CD8-positive, alpha-beta memory T cell (primary cell): ENCODE measurements around the gene C11orf52. TPM values are rescaled to one million over a fixed set of nuclear protein-coding genes. Genes with fewer than 3 reads are reported as not detected.
A peak's percentile ranks its signal among the peaks of the same experiment; 100 is the strongest.
"Not testable (repeated sequence)": the region's sequence is repeated elsewhere in the genome, so short reads cannot be mapped to it uniquely, and the experiment has no call there.

Experiments
- CTCF ChIA-PET: fragments of 350-600 bp; sonication (Branson Sonifier 250); formaldehyde crosslinking; loops from one replicate; lab custom pipeline; 2021; ENCODE audit warnings: antibody characterized with exemption; lab: Charles Lee
- POLR2A ChIA-PET: fragments of 350-600 bp; sonication (Branson Sonifier 250); formaldehyde crosslinking; loops from one replicate; lab custom pipeline; 2021; ENCODE audit warnings: antibody characterized with exemption; lab: Charles Lee
- DNase-seq, 5 donors: peaks; one replicate each; pipeline versions ENCODE4 v3.0.0 to v3.0.0-alpha.2; 2020 to 2022; ENCODE audit warnings: mixed read lengths in 1 of 5
- H3K27ac ChIP-seq: one replicate; pipeline ENCODE4 v1.7.0; 2013; ENCODE audit warnings: low read depth, mild to moderate bottlenecking, low read length, moderate library complexity
- H3K27me3 ChIP-seq: 2 replicates; pipeline ENCODE4 v1.7.0; 2013; ENCODE audit warnings: low read length, mild to moderate bottlenecking; ENCODE audit not compliant: insufficient read depth, poor library complexity, severe bottlenecking
- H3K36me3 ChIP-seq: 2 replicates; pipeline ENCODE4 v1.7.0; 2013; ENCODE audit warnings: mild to moderate bottlenecking, low read length, moderate library complexity; ENCODE audit not compliant: insufficient read depth
- H3K4me1 ChIP-seq: 2 replicates; pipeline ENCODE4 v1.7.0; 2013; ENCODE audit warnings: mild to moderate bottlenecking, low read length, moderate library complexity; ENCODE audit not compliant: insufficient read depth
- H3K4me3 ChIP-seq: 2 replicates; pipeline ENCODE4 v1.7.0; 2013; ENCODE audit warnings: mild to moderate bottlenecking, low read length
- H3K9me3 ChIP-seq: 2 replicates; pipeline ENCODE4 v1.7.0; 2013; ENCODE audit warnings: mild to moderate bottlenecking, low read length
- H3K27ac Mint-ChIP-seq, 8 donors: one replicate each; pipeline ENCODE4 v1.8.0; 2020 to 2021; ENCODE audit warnings: mixed read lengths in 8 of 8, mild to moderate bottlenecking in 6 of 8, inconsistent platforms in 3 of 8, moderate library complexity in 3 of 8
- H3K27me3 Mint-ChIP-seq, 2 donors: one replicate each; pipeline ENCODE4 v1.8.0; 2020 to 2021; ENCODE audit warnings: mixed read lengths in 2 of 2, mild to moderate bottlenecking in 1 of 2, moderate library complexity in 1 of 2
- H3K36me3 Mint-ChIP-seq, 3 donors: one replicate each; pipeline ENCODE4 v1.8.0; 2020 to 2021; ENCODE audit warnings: mixed read lengths in 3 of 3, inconsistent platforms in 1 of 3, mild to moderate bottlenecking in 1 of 3
- H3K4me1 Mint-ChIP-seq, 3 donors: one replicate each; pipeline ENCODE4 v1.8.0; 2020 to 2021; ENCODE audit warnings: mixed read lengths in 3 of 3, inconsistent platforms in 1 of 3, mild to moderate bottlenecking in 1 of 3
- H3K4me3 Mint-ChIP-seq, 7 donors: one replicate each; pipeline ENCODE4 v1.8.0; 2020 to 2021; ENCODE audit warnings: mixed read lengths in 7 of 7, mild to moderate bottlenecking in 6 of 7, moderate library complexity in 4 of 7, inconsistent platforms in 2 of 7
- H3K9me3 Mint-ChIP-seq, 5 donors: one replicate each; pipeline ENCODE4 v1.8.0; 2020 to 2022; ENCODE audit warnings: mixed read lengths in 5 of 5, mild to moderate bottlenecking in 3 of 5, moderate library complexity in 2 of 5, inconsistent platforms in 1 of 5
- polyA plus RNA-seq: library from polyadenylated mRNA; unstranded; fragments of 300-500 nt; fragmentation: Illumina TruSeq; gene quantifications from one replicate; pipeline ENCODE4 v1.2.3, GENCODE V29; 2021
- total RNA-seq, 2 experiments: library from RNA; stranded (reverse); gene quantifications; one replicate each; pipeline ENCODE4 v1.2.3, GENCODE V29; 2021

The C11orf52 gene
- total and polyA plus RNA-seq, 3 experiments from 2014 or later: not detected

DNA sequence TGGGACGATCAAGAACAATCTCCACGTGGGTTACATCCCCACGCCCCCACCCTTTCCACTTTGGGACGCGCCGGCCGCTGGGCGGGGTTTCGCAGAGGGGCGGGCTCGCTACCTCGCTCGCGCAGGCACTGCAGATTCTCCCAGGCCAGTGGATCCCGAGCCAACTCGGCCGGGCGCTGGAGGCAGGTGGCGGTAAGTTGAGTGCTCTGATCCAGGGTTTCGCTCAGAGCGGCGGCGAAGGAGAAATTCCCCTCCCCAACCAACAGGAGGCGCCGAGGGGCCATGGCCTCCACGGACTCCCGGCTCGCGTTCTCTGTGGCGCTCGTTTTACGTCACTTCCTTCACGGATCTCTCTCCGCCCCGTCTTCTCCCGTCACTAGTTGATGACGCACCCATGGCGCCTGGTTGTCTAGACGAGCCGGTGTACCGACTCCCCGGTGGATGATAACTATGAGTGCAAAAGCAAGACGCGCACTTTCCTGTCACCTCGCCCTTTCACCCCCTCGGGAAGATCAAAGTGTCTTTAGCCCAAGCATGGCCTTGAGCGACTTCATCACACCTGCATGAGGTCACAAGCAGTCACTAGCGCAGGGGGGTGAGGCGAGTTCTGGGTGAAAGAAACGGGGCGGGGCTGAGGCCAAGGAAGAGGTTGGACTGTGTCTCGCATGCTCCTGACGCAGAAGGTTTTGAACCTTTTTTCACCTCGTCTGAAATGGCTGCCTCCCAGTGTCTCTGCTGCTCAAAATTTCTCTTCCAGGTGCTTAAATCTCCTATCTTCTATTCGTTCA is 39.7 kb upstream of the C11orf52 start, which contains the start of the genes CFAP68 and FDXACB1:
TSS of gene CFAP68 (plus strand) at position 693 of the 788 bp plus-strand sequence. CDS start at position 713, 20 bp downstream.
TSS of gene FDXACB1 (minus strand) at position 317 of the 788 bp plus-strand sequence. CDS start at position 284, 33 bp downstream.
- Histone ChIP-seq H3K27ac (peak within 1 kb of the TSS; percentile 100), H3K9me3 (no peaks in the 10 kb centered on the region), H3K36me3 (no peaks in the 10 kb centered on the region), H3K27me3 (no peaks in the 10 kb centered on the region), H3K4me3 (peak within 1 kb of the TSS; percentile 84), H3K4me1 (peaks cover 18% of the 10 kb centered on the region)
- peaks cover 15 to 34% (median 17%) of the 10 kb centered on the region in 3 donors for H3K4me1 Mint-ChIP-seq
- peak within 1 kb of the TSS; percentile 88 to 98 (median 94) for H3K4me3 Mint-ChIP-seq
- no peaks in the 10 kb centered on the region for H3K27me3 Mint-ChIP-seq
- peaks cover 7 to 49% (median 11%) of the 10 kb centered on the region in 3 donors for H3K36me3 Mint-ChIP-seq
- DNase-seq: peak; percentile 90 to 99 (median 97)
- CTCF ChIA-PET: interaction anchor here (0.9 to 1.9 kb wide), 6 partner anchors 8 to 208 kb away, joined by 3 to 8 read pairs (median 4); partner anchors contain the start of genes ALG9, SDHD and TIMM8B
- peak within 1 kb of the TSS; percentile 95 to 100 (median 100) for H3K27ac Mint-ChIP-seq
- no peaks in the 10 kb centered on the region for H3K9me3 Mint-ChIP-seq
- POLR2A ChIA-PET: interaction anchor here (1.1 to 1.5 kb wide), 3 partner anchors 8 to 48 kb away, joined by 7 to 11 read pairs (median 8); partner anchors contain the start of gene ALG9

DNA sequence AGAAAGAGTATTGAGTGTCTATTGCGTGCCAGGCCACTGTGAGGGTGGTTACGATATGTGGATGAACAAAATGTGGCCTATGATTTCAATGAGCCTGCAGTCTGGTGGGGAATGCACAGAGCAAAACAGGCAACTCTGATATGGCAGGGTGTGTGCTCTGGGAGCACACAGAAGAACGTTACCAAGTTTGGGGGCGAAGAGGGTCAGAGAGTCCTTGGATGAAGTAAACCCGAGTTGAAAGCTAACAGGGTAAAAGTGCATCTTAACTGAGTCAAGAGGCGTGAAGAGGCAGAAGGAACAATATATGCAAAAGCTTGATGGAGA is 39.1 kb upstream of the C11orf52 start:
- Mint-ChIP-seq H3K36me3 (peaks cover 7 to 49% (median 11%) of the 10 kb centered on the region in 3 donors), H3K27ac (peak overlapping the region; percentile 95 to 100 (median 100)), H3K9me3 (no peaks in the 10 kb centered on the region), H3K4me3 (peak overlapping the region; percentile 88 to 98 (median 94)), H3K27me3 (no peaks in the 10 kb centered on the region), H3K4me1 (peaks cover 15 to 34% (median 17%) of the 10 kb centered on the region in 3 donors)
- CTCF ChIA-PET: interaction anchor here (1.6 kb wide), 1 partner anchor 9 kb away, joined by 5 read pairs; the partner anchor contains the start of gene ALG9
- peaks cover 18% of the 10 kb centered on the region for H3K4me1 ChIP-seq
- peak overlapping the region; percentile 100 for H3K27ac ChIP-seq
- H3K4me3 ChIP-seq: peak overlapping the region; percentile 84
- H3K27me3 ChIP-seq: no peaks in the 10 kb centered on the region
- no peaks in the 10 kb centered on the region for H3K9me3 ChIP-seq
- no peak for DNase-seq
- H3K36me3 ChIP-seq: no peaks in the 10 kb centered on the region
- POLR2A ChIA-PET: interaction anchor here (1.4 to 1.5 kb wide), 2 partner anchors 8 to 47 kb away, joined by 7 to 11 read pairs; partner anchors contain the start of gene ALG9

DNA sequence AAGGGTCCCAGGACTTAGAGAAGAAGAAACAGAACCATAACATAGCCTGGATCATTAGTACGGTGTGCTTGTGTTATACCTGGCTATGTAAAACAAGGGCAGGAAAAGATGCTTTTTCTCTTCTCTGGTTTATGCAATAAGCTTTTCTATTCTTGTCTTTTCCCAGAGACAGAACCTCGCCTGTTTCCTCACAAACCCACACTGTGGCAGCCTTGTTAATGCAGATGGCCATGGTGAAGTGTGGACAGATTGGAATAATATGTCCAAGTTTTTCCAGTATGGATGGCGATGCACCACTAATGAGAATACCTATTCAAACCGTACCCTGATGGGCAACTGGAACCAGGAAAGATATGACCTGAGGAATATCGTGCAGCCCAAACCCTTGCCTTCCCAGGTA is 36.5 kb upstream of the C11orf52 start:
- H3K9me3 ChIP-seq: no peaks in the 10 kb centered on the region
- no peak for DNase-seq
- Mint-ChIP-seq H3K36me3 (peaks cover 7 to 30% (median 8%) of the 10 kb centered on the region in 3 donors), H3K27ac (no peak overlapping the region), H3K4me3 (no peak overlapping the region), H3K9me3 (no peaks in the 10 kb centered on the region), H3K4me1 (peaks cover 15 to 28% (median 17%) of the 10 kb centered on the region in 3 donors), H3K27me3 (no peaks in the 10 kb centered on the region)
- peaks cover 18% of the 10 kb centered on the region for H3K4me1 ChIP-seq
- no peaks in the 10 kb centered on the region for H3K36me3 ChIP-seq
- no peak overlapping the region for H3K27ac ChIP-seq
- ChIA-PET POLR2A (interaction anchor here (1.4 kb wide), 2 partner anchors 11 to 45 kb away, joined by 3 to 5 read pairs; partner anchors contain the start of gene ALG9), CTCF (interaction anchor here (0.6 to 1.8 kb wide), 4 partner anchors 17 to 100 kb away, joined by 3 to 7 read pairs (median 4); no protein-coding TSS in a partner anchor)
- H3K4me3 ChIP-seq: no peak overlapping the region
- no peaks in the 10 kb centered on the region for H3K27me3 ChIP-seq

DNA sequence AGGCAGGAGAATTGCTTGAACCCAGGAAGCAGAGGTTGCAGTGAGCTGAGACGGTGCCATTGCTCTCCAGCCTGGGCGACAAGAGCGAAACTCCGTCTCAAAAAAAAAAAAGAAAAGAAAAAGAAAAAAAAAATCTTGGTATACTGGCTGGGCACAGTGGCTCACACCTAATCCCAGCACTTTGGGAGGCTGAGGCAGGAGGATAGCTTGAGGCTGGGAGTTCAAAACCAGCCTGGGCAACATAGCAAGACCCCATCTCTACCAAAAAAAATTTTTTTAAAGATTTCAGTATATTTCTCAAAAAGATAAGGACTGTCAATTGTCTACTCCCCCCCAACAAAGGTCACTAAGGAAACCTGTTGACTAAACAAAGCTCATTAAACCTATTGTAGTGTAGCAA is 33.7 kb upstream of the C11orf52 start:
- H3K4me1 ChIP-seq, H3K9me3 Mint-ChIP-seq, H3K27ac ChIP-seq, H3K36me3 ChIP-seq, H3K4me3 Mint-ChIP-seq, H3K27me3 ChIP-seq, POLR2A ChIA-PET, H3K27ac Mint-ChIP-seq, H3K9me3 ChIP-seq, DNase-seq, H3K4me1 Mint-ChIP-seq, H3K4me3 ChIP-seq, CTCF ChIA-PET, H3K27me3 Mint-ChIP-seq: not testable (repeated sequence)
- H3K36me3 Mint-ChIP-seq: peaks cover 3 to 17% (median 8%) of the 10 kb centered on the region in 3 donors

DNA sequence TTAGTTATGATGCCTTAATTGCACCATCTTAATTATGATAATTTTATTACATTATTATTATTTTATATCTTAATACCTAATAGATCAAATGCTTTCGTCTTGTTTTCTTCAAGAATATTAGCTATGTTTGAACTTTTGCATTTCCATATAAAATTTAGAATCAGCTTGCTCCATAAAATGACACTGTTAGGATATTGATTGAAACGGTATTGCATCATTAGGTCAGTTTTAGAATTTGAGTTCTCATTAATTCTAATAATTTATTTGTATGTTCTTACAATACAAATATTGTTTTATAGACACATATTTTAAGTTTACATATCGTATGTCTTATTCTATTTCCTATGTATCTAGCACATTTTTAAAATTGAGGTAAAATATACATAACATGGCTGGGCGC is 32.7 kb upstream of the C11orf52 start:
- no peak overlapping the region for H3K27ac ChIP-seq
- no peak overlapping the region for H3K4me3 Mint-ChIP-seq
- ChIA-PET POLR2A (no interaction called here), CTCF (no interaction called here)
- H3K27me3 Mint-ChIP-seq: no peaks in the 10 kb centered on the region
- no peaks in the 10 kb centered on the region for H3K36me3 ChIP-seq
- no peaks in the 10 kb centered on the region for H3K4me1 ChIP-seq
- H3K9me3 Mint-ChIP-seq: no peaks in the 10 kb centered on the region
- H3K9me3 ChIP-seq: no peaks in the 10 kb centered on the region
- no peak overlapping the region for H3K4me3 ChIP-seq
- H3K27ac Mint-ChIP-seq: no peak overlapping the region
- H3K36me3 Mint-ChIP-seq: peaks cover 3 to 17% (median 8%) of the 10 kb centered on the region in 3 donors
- H3K27me3 ChIP-seq: no peaks in the 10 kb centered on the region
- no peaks in the 10 kb centered on the region for H3K4me1 Mint-ChIP-seq
- no peak for DNase-seq

DNA sequence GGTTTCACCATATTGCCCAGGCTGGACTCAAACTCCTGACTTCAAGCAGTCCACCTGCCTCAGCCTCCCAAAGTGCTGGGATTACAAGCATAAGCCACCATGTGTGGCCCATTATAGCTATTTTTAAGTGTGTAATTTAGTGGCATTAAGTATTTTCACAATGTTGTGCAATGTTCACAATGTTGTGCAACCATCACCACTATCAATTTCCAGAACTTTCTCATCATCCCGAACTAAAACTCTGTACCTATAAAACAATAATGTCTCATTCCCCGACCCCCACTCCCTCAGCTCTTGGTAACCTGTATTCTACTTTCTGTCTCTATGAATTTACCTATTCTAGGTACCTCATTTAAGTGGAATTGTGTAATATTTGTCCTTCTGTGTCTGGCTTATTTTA is 31.9 kb upstream of the C11orf52 start:
- no peak overlapping the region for H3K4me3 Mint-ChIP-seq
- Histone ChIP-seq H3K4me1 (no peaks in the 10 kb centered on the region), H3K27ac (no peak overlapping the region), H3K4me3 (no peak overlapping the region), H3K36me3 (no peaks in the 10 kb centered on the region), H3K9me3 (no peaks in the 10 kb centered on the region), H3K27me3 (no peaks in the 10 kb centered on the region)
- no peaks in the 10 kb centered on the region for H3K27me3 Mint-ChIP-seq
- CTCF ChIA-PET: no interaction called here
- POLR2A ChIA-PET: interaction anchor here (0.6 kb wide), 1 partner anchor 12 kb away, joined by 6 read pairs; no protein-coding TSS in a partner anchor
- DNase-seq: no peak
- peaks cover 3 to 17% (median 5%) of the 10 kb centered on the region in 3 donors for H3K36me3 Mint-ChIP-seq
- no peaks in the 10 kb centered on the region for H3K4me1 Mint-ChIP-seq
- H3K9me3 Mint-ChIP-seq: no peaks in the 10 kb centered on the region
- no peak overlapping the region for H3K27ac Mint-ChIP-seq

DNA sequence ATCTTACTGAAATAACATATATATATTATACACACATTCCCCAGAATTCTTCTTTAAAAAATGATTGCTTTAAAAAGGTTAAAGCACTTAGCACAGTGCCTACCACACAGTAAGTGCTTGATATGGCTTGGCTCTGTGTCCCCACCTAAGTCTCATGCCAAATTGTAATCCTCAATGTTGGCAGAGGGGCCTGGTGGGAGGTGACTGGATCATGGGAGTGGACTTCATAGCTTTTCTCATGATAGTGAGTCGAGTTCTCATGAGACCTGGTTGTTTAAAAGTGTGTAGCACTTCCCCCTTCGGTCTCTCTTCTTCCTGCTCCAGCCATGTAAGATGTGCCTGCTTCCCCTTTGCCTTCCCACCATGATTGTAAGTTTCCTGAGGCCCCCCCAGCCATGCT is 13.3 kb upstream of the C11orf52 start:
- no peaks in the 10 kb centered on the region for H3K4me1 Mint-ChIP-seq
- Histone ChIP-seq H3K9me3 (no peaks in the 10 kb centered on the region), H3K4me3 (no peak overlapping the region), H3K4me1 (no peaks in the 10 kb centered on the region), H3K36me3 (no peaks in the 10 kb centered on the region), H3K27ac (no peak overlapping the region), H3K27me3 (no peaks in the 10 kb centered on the region)
- H3K27ac Mint-ChIP-seq: no peak overlapping the region
- ChIA-PET CTCF (interaction anchor here (0.6 kb wide), 1 partner anchor 1289 kb away, joined by 3 read pairs; no protein-coding TSS in a partner anchor), POLR2A (no interaction called here)
- no peak for DNase-seq
- H3K4me3 Mint-ChIP-seq: no peak overlapping the region
- peaks cover 13 to 29% of the 10 kb centered on the region in 2 donors for H3K27me3 Mint-ChIP-seq
- peaks cover 0 to 17% (median 5%) of the 10 kb centered on the region in 3 donors for H3K36me3 Mint-ChIP-seq
- peaks cover 0 to 5% (median 0%) of the 10 kb centered on the region in 5 donors for H3K9me3 Mint-ChIP-seq

DNA sequence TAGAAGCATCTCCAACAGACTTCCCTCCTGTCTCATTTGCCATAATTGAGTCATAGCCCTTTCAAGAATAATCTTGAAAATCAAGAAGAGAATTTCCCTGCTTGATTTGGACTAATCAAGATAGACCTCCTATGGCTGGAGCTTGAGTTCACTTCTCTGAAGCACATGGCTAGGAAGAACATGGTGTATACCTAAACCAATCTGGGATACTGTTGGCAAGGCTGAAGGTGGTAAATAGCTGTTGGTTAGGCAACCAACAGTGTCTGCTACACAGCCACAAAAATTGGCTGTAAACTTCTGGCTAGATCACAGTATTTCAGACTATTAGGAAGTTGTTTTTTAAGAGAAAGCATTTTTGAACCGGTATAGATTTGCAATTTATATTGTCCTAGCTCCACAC is 12.0 kb upstream of the C11orf52 start:
- POLR2A ChIA-PET: no interaction called here
- H3K27me3 Mint-ChIP-seq: peaks cover 22 to 32% of the 10 kb centered on the region in 2 donors
- H3K4me3 ChIP-seq: no peak overlapping the region
- H3K4me1 ChIP-seq: no peaks in the 10 kb centered on the region
- H3K9me3 Mint-ChIP-seq: peaks cover 0 to 5% (median 0%) of the 10 kb centered on the region in 5 donors
- no peak overlapping the region for H3K4me3 Mint-ChIP-seq
- no peaks in the 10 kb centered on the region for H3K9me3 ChIP-seq
- H3K27ac Mint-ChIP-seq: no peak overlapping the region
- CTCF ChIA-PET: no interaction called here
- no peak overlapping the region for H3K27ac ChIP-seq
- no peaks in the 10 kb centered on the region for H3K4me1 Mint-ChIP-seq
- H3K27me3 ChIP-seq: peaks cover under 1% of the 10 kb centered on the region
- no peak for DNase-seq
- H3K36me3 Mint-ChIP-seq: peaks cover 0 to 17% (median 5%) of the 10 kb centered on the region in 3 donors
- H3K36me3 ChIP-seq: no peaks in the 10 kb centered on the region
